GM19395 (cell line): ENCODE data around the gene NSD1.
"Not testable (repeated sequence)": the region's sequence is repeated elsewhere in the genome, so short reads cannot be mapped to it uniquely, and the experiment has no call there.

ENCODE experiments used
- ATAC-seq: cut with Tn5 transposase; IDR thresholded peaks from one replicate; pipeline ENCODE4 v1.9.1; 2021; ENCODE audit warnings: mild to moderate bottlenecking, moderate library complexity; ENCODE audit not compliant: unreplicated experiment

The NSD1 gene

DNA sequence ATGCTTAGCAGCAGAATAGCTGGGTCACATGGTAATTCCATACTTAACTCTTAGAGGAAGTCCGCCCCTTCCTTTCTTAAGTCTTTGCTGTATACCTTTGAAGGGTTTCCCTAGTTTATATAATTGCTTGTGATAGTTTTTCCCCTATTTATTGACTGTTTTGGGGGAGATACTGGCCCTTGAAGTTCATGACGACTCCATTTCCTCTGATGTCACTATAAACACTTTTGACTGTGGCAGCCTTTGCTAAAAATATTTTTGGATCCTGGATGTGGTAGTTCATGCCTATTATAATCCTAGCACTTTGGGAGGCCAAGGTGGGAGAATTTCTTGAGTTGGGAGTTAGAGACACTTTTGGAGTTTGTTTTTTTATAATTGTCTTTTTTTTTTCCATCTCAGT, 38.4 kb downstream of the NSD1 start:
- no peak for ATAC-seq

DNA sequence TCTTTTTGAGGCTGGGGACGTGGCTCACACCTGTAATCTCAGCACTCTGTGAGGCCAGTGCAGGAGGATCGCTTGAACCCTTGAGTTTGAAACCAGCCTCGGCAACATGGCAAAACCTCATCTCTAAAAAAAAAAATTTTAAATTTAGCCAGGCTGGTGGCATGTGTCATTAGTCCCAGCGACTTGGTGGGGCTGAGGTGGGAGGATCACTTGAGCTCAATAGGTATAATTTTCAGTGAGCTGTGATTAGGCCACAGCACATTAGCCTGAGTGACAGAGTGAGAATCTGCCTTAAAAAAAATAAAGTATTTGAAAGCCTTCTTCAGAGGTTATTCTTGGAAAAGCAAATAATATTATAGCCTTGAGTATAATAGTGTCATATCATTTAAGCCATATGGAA, 41.8 kb downstream of the NSD1 start:
- ATAC-seq, result no peak

DNA sequence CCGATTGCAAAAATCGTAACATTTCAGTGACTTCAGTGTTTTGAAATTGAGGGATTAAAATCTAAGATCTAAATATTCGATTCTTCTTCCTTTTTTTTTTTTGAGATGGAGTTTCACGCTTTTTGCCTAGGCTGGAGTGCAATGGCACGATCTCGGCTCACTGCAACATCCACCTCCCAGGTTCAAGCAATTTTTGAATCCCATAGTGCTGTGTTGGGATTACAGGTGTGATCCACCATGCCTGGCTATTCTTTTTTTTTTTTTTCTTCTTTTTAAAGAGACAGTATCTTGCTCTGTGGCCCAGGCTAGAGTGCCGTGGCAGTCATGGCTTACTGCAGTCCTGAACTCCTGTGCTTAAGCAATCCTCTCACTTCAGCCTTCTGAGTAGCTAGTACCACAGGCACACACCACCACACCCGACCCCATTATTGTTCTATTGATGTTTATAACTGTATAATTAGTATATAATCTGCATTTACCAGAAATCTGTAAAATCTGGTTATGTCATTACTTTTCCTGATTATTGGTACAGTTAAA, 42.7 kb downstream of the NSD1 start:
- ATAC-seq, result no peak

DNA sequence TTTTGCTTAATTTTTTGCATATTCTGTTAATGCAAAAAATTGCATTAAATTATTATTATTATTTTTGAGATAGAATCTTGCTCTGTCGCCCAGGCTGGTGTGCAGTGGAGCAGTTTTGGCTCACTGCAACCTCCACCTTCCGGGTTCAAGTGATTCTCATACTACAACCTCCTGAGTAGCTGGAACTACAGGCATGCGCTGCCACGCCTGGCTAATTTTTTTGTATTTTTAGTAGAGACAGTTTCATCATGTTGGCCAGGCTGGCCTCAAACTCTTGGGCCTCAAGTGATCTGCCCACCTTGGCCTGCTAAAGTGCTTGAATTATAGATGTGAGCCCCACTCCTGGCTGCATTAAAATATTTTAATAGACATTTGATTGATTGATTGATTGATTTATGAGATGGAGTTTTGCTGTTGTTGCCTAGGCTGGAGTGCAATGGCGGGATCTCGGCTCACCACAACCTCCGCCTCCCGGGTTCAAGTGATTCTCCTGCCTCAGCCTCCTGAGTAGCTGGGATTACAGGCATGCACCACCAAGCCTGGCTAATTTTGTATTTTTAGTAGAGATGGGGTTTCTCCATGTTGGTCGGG, 44.4 kb downstream of the NSD1 start:
- not testable (repeated sequence) for ATAC-seq

DNA sequence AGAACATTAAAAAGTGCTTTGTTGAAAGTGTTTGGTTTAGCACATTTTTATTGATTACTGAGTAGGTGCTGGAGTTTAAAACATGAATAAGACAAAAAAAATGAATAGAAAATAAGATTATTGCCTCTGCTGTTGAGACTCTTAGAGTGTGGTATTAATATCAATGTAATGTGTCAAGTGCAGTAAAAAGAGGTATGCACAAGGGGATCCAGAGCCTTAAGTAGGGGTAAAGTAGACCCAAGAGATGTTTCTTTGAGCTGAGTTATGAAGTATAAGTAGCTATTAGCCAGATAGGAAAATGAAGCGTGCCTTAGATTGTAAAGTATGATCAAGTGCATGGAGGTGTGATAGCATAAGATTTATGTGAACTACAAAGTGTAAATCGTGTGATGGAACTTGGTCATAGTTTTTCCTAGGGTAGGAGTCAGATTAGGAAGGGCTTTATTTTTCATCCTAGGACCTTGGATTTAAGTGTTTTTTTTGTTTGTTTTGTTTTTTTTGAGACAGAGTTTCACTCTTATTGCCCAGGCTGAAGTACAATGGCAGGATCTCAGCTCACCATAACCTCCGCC, 45.2 kb downstream of the NSD1 start:
- ATAC-seq, result no peak

DNA sequence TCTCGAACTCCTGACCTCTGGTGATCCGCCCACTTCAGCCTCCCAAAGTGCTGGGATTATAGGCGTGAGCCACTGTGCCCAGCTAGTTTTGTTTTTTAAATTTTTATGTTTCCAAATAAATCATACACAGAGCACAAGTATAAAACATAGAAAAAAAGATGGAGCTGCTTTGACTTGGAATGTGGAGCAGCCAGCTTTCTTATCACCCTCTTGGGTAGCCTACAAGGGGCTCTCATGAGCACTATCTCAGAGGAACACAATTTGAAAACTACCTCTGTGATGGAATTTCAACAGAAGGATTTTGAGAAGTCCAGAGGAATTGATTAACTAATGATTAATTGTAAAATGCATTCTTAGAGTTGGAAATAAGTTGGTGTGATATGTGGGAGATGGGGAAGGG, 45.9 kb downstream of the NSD1 start:
- no peak for ATAC-seq

DNA sequence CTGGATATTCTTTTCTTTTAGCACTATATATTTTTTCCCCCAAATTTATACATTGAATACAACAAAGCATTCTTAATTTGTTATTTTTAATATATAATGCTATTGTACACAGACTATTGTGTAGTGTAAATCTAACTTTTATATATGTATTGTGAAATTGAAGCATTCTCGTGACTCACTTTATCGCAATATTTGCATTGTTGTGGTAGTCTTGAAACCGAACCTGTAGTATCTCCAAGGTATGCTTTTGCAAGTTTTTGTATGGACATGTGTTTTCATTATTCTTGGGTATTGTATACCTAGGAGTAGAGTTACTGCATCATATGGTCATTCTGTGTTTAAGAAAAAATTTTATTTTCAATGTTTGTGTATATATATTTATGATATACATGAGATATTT, 49.6 kb downstream of the NSD1 start:
- ATAC-seq, result no peak

DNA sequence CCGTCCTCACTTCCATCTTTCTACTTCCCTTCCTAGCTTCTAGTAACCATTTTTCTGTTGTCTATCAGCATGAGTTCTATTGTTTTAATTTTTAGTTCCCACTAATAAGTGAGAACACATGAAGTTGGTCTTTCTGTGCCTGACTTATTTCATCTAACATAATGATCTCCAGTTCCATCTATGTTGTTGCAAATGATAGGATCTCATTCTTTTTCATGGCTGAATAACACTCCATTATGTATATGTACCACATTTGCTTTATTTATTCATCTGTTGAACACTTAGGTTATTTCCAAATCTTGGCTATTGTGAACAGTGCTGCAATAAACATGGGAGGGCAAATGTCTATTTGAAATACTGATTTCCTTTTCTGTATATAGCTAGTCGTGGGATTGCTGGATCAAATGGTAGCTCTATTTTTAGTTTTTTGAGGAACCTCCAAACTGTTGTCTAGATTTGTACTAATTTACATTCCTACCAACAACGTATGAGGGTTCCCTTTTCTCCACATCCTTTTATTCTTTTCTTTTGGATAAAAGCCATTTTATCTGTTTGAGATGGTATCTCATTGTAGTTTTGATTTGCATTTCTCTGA, 50.3 kb downstream of the NSD1 start:
- no peak for ATAC-seq

DNA sequence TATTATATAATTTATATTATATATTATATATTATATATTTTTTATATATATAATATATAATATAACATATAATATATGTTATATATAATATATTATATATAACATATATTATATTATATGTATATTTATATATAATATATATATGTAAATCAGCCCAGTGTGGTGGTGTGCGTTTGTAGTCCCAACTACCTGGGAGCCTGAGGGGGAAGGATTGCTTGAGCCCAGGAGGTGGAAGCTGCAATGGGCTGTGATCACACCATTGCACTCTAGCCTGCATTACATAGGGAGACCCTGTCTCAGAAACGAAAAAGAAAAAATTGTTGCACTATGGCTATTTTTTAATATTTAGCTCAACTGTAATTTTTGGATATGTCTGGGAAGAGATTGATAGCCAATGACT, 52.4 kb downstream of the NSD1 start:
- no peak for ATAC-seq

DNA sequence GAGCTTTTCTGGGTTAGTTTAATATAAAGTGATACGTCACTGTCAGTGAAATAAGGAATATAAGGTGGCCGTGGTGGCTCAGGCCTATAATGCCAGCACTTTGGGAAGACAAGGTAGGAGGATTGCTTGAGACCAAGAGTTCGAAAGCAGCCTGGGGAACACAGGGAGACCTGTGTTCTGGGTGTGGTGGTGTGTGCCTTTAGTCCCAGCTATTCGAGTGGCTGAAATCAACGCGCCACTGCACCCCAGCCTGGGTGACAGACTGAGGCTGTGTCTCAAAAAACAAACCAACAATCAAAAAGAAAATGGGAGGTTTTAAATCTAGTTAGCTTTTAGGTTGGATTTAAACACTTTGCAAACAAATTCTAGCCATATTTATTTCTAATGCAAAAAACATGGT, 53.1 kb downstream of the NSD1 start:
- no peak for ATAC-seq

DNA sequence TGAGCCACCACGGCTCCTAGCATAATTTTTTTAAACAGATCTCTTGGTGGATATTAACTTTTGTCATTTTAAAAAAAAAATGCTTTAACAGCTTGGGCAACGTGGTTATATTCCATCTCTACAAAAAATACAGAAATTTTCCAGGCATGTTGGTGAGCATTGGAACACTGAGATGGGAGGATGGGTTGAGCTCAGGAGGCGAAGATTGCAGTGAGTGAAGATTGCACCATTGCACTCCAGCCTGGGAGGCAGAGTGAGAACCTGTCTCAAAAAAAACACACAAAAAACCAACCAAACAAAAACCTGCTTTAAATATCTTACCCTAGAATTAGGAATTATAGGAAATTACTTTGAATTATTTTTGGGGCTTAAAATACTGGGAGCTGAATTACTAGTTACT, 55.2 kb downstream of the NSD1 start:
- ATAC-seq, result no peak

DNA sequence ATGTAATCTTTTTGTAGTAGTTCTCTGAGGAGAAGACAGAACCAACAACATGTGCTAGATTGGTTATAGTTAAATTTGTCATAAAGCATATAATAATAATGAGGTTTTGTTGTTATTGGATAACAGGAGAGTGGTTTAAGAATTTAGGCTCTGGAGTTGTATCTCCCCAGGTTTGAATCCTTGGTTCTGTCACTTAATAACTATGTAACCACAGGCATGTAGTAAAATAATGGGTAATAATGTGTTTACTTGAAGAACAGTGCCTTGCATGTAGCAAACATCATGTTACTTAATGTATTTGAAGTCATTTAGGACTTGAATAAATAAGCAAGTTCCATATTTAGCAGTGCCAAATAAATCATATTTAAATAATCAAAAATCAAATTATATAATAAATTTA, 55.8 kb downstream of the NSD1 start:
- no peak for ATAC-seq

DNA sequence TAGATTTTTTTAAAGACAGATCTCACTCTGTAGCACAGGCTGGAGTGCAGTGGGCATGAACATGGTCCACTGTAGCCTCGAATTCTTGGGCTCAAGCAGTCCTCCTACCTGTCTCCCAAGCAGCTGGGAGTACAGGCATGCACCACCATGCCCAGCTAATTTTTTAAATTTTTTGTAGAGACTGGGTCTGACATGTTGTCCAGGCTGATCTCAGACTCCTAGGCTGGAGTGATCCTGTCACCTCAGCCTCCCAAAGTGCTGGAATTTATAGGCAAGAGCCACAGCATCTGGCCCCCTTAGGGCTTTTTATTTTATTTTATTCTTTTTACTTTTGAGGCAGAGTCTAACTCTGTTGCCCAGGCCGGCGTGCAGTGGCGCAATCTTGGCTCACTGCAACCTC, 56.4 kb downstream of the NSD1 start:
- no peak for ATAC-seq

DNA sequence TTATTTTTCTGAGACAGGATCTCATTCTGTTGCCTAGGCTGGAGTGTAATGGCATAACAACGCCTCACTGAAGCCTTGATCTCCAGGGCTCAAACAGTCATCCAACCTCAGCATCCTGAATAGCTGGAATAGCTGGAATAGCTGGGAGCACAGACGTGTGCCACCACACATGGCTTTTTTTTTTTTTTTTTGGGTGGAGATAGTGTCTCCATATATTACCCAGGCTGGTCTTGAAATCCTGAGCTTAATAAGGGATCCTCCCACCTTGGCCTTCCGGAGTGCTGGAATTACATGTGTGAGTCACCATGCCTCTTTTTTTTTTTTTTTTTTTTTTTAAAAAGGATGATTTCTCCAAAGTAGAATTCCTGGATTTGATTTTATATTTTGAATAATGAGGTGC, 60.7 kb downstream of the NSD1 start:
- ATAC-seq, result no peak

DNA sequence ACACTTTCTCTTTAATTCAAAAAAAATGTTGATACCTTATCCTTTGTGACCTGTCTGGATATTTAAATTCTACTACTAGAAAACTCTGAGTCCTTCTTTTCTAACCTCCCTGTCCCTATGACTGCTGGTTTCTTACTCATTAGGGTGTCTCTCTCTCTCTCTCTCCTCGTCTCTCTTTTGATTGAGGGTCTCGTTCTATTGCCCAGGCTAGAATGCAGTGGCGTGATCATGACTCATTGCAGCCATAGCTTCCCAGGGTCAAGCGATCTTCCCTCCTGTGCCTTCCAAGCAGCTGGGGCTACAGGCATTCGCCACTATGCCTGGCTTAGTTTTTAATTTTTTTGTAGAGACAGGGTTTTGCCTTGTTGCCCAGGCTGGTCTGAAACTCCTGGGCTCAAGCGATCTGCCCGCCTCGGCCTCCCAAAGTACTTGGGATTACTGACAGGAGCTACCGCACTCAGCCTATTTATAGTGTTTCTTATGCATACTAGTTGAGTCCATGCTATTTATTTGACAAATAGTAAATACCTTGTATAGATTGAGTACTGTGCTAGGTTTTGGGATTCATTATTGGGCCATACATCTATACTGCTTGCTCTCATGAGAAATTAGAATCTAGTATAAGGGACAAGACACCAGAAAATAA, 61.9 kb downstream of the NSD1 start:
- no peak for ATAC-seq

DNA sequence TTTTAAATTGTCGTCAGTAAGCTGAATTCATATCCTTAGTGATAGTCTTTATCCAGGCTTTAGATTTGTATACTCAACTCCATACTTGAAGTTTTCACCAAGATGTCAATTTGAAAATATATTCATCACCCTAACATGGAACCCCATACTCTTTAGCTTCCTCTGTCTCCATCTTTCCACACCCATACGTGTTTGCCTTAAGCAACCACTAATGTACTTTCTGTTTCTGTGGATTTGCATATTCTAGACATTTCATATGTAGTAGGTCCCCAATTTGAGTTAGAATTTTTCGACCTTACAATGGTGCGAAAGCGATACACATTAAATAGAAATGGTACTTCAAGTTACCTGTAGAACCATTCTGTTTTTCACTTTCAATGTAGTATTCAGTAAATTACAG, 65.2 kb downstream of the NSD1 start:
- no peak for ATAC-seq

DNA sequence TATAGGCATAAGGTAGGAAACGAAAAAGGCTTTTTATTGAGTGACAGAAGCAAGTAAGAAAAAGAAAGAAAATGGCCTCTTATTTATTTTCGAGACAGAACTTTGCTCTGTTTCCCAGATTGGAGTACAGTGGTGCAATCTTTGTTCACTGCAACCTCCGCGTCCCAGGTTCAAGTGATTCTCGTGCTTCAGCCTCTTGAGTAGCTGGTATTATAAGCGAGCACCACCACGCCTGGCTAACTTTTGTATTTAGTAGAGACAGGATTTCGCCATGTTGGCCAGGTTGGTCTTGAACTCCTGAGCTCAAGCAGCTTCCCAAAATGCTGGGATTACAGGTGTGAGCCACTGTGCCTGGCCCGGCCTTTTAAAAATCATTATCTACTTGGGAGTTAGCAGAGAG, 70.7 kb downstream of the NSD1 start:
- ATAC-seq, result no peak

DNA sequence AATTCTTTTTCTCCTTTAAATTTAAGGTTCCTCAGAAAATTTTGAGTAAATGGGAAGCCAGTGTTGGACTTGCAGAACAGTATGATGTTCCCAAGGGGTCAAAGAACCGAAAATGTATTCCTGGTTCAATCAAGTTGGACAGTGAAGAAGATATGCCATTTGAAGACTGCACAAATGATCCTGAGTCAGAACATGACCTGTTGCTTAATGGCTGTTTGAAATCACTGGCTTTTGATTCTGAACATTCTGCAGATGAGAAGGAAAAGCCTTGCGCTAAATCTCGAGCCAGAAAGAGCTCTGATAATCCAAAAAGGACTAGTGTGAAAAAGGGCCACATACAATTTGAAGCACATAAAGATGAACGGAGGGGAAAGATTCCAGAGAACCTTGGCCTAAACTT, 76.0 kb downstream of the NSD1 start:
- ATAC-seq, result no peak

DNA sequence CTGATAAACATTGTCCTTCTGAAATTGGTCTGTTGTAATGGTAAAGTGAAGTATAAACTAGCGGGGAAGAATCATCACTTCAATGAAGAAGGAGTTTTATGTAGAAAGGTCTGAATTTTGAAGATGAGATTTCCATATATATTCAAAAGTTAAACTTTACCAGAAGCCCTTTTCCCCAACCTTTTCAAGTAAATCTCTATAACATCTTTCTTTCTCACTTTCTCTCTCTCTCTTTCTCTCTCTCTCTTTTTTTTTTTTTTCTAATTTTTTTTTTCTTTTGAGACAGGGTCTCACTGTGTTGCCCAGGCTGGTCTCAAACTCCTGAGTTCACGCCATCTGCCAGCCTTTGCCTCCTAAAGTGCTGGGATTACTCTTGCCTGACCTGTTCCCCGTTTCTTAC, 78.7 kb downstream of the NSD1 start:
- ATAC-seq, result no peak

DNA sequence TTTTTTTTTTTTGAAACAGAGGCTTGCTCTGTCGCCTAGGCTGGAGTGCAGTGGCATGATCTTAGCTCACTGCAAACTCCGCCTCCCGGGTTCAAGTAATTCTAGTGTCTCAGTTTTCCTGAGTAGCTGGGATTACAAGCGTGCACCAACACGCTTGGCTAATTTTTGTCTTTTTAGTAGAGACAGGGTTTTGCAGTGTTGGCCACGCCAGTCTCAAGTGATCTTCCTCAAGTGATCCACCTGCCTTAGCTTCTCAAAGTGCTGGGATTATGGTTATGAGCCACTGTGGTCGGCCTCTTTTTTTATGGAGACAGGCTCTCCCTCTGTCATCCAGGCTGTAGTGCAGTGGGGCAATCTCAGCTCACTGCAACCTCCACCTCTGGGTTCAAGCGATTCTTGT, 87.0 kb downstream of the NSD1 start:
- no peak for ATAC-seq

DNA sequence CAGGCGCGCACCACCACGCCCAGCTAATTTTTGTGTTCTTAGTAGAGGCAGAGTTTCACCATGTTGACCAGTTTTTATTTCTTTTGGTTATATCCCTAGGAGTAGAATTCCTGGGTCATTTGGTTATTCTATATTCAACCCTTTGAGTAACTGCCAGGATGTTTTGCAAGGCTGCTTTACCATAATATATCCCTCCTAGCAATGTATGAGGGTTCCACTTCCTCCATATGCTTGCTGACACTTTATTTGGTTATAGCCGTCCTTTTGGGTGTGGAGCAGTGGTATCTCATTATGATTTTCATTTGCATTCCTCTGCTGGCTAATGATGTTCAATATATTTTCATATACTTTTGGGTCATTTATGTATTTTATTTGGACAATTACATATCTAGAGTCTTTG, 88.7 kb downstream of the NSD1 start:
- ATAC-seq, result no peak

DNA sequence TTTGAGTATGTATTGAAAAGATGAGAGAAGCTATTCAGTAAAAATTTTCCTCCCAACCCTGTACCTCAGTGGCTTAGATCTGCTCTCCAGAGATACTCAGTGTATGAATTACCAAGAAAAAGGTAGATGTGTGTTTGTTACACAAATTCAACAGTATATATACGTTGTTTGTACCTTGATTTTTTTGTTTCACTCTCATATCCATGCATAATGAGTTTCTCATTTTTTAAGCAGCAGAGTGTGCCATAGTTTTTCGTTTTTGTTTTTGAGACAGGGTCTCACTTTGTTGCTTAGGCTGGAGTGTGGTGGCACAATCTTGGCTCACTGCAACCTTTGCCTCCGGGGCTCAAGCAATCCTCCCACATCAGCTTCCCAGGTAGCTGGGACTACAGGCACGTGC, 92.2 kb downstream of the NSD1 start:
- ATAC-seq, result no peak
